CD4-positive, alpha-beta T cell treated with Interferon alpha-2 for 1 hour (primary cell): ENCODE measurements around the gene PSME2.

Experiments
- DNase-seq, 2 donors: peaks; one replicate each; pipeline ENCODE4 v3.0.0-alpha.2; 2020 to 2022

The PSME2 gene, protein sequence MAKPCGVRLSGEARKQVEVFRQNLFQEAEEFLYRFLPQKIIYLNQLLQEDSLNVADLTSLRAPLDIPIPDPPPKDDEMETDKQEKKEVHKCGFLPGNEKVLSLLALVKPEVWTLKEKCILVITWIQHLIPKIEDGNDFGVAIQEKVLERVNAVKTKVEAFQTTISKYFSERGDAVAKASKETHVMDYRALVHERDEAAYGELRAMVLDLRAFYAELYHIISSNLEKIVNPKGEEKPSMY

DNA sequence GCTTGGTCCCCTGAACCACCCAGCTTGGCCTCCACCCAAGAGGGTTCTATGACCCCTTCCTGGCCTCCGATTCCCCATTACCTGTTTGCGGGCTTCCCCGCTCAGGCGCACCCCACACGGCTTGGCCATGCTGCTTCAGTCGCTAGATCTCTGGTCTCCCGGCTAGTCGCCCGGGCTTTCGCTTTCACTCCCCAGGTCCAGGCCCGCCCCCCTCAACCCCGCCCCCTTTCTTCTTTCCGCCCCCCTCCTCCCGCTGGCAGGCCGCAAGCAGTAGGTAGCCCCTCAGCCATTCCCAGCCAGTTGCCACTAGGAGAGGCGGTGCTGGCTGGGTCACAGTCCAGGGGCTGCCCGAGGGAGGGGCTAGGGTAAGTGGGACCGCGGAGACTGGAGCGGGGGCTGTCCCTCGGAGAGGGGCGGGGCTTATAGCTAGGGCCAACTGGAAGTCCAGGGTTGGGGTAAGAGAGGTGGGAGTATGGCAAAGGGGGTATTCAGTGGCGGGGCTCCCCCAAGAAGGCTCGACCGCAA, at the start of gene PSME2:
Gene PSME2 (minus strand): TSS at position 158 of the 525 bp plus-strand sequence. CDS start 29 bp downstream, at position 129.
- peak; percentile 91 to 92 for DNase-seq

DNA sequence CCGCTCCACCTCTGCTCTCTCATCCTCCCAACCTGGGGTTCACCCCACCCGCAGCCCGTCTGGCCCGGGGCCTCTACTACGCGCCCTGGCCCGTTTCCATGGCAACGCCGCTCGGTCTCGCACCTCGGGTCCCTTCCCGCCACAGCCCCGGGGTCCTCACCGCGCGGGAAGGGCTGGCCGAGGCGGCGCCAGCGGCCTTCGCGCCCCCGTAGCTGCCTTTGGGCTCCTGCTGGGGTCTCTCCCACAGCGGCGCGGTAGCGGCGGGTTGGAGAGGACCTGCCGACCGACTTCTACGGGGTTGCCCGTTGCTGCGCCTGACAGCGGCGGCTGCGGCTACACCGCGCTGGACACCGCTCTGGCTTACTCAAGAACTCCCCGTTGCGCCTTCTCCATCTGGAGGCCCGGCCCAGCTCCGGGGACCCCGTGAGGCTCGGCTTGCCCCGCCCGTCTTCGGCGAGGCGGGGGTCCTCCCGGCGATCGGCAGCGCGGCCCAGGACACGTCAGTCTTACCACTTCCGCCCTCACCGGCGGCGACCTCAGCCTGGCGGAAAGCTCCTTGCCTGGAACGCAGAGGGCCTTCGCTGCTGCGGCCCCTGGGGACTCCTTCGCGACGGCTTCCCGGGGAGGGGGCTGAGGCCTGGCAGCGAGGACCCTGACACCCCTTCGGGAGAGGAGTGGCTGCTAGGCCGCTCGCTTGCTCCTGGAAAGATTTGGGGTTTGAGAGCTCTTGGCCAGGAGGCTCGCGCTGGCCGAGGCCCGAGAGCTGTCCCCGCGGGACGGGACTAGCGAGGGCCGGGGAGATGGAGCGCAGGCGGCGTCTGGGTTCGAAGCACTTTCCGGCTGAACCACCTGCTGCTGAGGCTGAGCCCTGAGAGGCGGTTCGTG, 49.0 kb upstream of the PSME2 start, which contains the start of gene TM9SF1:
Gene TM9SF1 (minus strand): TSS at position 256 of the 885 bp plus-strand sequence. CDS start 422 bp downstream, outside the sequence.
- peak; percentile 91 to 92 for DNase-seq

DNA sequence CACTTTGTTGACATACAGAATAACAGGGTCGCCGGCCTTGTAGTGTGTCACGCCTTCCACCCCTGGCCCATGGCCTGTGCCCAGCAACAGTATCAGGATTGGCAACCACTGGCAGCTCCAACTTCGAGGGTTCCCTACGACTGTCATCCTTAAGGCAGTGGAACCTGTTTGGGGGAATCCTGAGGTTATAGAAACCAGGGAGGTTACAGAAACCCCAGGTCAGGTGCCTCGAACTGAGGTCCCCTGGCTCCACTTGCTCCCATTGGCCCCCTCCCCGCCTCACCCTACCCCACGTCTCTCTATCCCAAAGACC, 48.4 kb upstream of the PSME2 start:
- no peak for DNase-seq

DNA sequence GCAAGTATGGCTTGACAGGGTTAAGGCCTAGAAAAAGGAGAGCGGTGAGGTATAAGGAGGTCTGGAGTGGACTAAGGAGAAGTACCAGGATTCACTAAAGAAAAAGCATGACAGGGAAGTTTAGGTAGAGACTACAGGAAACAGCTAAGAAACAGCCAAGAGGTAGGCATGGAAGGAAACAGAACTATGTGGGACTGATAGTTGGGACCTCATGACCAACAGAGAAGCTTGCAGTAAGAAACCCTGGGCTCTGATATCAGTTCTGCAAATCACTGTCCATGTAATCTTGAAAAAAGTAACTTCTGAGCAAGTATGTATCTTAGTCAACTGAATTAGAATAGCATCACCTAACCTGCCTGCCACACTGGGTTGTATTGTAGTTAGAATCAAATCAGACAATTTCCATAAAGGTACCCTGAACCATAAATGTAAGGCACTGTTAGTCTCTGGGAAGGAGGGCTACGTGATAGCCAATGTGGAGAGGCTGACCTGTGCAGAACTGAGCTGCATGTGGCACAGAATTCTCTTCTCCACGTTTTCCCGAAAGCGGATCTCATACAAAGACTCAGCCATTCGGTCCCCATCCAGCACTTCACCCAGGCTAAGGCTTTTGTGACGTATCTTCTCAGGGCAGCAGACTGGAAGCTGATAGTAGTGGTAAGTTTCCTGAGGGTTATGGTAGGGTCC, 47.9 kb upstream of the PSME2 start:
- DNase-seq: no peak

DNA sequence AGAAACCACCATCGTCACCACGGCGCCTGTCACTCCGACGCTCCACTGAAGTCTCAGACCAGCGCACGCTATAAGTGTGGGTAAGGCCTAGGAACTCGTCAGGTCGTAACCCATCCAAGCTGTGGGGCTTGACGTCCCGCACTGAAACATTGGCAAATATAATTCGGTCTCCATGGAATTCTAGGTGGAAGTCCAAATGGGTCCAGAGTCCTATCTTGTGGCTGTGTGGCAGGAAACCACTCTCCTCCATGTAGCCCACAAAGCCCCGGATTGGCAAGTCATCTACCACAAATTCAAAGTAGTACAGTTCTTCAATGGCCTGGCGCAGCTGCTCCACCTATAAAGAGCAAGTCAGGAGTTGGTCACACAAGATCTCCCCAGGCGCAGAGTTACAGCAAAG, 46.5 kb upstream of the PSME2 start:
- DNase-seq: no peak

DNA sequence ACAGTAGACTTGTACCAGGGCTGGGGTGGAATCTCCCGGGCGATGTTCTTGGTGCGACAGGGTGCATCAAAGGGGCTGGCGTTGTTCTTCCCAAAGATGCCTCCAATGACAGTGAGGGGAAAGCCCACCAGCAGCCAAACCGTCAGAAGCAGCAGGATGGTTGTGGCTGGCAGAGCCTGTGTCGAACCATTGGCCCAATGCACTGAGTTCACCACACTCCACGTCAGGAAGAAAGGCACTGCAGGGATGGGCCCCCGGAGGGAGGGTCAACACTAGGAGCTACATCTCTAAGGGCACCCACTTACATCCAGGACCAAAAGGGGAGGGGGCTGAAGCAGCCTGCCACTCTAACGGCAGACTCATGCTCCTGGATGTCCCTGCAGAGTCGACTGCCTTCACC, 44.0 kb upstream of the PSME2 start:
- no peak for DNase-seq

DNA sequence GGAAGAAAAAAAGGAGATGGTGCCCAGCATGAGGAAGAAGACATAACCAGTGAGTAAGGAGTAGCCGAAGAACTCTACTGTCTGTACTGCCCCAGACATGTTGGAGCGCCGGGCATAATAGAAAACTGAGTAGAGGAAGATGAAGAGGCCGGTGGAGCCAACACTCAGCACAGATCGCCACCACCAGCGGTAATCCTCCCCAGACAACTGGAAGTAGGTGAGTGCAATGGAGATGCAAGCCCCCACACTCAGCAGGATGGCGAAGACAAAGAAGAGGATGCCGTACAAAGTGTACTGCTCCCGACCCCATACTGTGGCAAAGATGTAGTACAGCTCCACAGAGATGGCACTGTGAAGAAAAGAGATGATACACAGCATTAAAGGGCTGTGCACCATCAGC, 43.0 kb upstream of the PSME2 start:
- no peak for DNase-seq

DNA sequence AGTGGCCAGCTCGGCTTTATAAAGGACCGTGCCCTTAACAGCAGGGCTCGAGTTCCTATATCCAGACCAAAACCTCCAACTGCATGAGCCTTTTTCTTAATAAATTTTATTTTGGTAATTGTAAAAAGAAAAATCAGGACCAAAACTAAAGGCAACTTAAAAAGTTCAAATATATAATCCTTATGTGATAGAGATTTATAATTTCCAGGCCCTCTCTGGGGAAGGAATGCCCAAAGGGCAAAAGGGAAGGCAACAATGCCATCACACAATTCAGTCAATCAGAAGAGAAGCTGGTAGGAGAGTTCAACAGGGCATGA, 42.6 kb upstream of the PSME2 start:
- no peak for DNase-seq

DNA sequence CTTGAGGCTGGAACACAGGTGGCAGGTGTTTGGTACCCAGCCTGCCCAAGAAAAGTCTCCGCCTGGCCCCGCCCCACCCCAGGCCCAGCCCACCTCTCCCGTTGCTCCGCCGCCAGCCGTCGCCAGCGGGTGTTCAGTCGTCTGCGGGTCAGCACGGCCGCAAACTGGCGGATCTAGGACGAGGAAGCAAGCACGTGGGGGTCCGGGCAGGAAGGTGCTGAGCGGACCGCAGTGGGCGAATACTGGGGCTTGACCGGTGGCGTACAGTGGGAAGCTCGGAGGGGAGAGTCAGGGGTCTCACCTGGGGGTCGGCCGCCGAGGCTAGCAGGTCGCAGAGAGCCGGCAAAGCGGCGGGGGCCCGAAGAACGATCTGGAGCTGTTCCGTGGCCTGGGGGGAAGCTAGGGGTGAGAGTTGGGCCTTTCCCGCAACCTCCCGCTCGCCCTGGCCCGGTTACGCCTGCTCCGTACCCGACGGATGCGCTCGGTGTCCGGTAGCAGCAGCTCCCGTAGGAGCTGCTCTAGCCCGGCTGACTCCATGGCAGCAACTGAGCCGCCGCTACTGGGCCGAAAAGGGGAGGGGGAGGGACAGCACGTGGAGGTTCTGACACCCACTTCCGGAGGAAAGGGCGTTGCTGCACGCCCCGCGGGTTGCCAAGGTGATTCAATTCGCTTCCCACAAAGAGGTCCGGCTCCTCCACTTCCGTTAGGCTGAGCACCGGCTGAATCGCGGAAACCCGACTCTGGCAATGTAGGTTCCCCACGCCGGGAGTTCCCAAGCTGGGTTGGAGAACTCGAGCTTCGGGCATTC, 42.0 kb upstream of the PSME2 start, which contains the start of gene IPO4:
Gene IPO4 (minus strand): TSS at position 566 of the 808 bp plus-strand sequence. CDS start 29 bp downstream, at position 537.
- DNase-seq: peak; percentile 96 to 97

DNA sequence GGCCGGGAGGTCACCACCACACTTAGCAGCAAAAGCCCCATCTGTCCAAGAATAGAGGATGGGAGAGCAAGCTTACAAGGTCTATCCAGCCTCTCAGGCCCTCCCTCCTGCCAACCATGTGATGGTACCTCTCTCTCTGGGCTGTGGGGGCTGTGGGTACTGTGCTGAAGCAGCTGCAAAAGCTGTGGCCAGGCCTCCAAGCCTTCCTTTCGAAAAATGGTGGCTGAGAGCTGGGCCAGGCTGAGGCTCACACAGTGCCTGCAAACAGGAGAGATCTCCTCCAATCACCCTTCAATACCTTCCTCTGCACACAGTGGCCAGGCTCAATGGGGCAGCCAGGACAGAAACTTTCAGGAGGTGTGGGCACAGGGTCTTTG, 41.1 kb upstream of the PSME2 start:
- no peak for DNase-seq

DNA sequence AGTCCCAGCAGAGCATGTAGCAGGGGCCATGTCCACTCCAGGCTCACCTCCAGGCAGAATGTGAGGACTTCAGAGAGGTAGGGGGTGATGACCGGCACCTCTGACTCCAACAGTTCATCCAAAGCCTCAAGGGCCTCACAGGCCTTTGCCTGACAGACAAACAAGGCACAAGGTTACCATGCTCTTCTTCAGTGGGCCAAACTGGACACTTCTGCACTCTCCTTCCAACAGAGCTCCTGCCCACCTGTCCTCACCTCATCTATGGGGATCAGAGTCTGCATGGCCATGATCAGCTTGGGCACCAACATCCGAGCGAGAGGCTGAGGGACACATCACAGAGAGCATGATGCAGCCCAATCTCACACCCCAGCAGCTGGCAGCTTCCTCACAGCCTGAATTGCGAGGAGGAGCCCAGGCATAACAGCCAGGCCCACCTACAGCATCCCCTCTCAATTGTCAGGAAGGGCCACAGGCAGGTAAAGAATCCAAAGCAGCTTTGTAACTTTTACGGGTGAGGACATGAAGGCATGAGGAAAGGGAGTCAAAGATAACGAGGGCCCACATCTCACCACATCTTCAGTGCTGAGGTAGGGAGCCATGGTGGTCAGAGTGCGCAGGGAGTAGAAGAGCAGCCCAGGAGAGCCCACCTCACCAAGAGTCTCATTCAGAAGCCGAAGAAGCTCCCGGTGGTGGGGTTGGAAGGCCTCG, 40.6 kb upstream of the PSME2 start:
- DNase-seq: no peak

DNA sequence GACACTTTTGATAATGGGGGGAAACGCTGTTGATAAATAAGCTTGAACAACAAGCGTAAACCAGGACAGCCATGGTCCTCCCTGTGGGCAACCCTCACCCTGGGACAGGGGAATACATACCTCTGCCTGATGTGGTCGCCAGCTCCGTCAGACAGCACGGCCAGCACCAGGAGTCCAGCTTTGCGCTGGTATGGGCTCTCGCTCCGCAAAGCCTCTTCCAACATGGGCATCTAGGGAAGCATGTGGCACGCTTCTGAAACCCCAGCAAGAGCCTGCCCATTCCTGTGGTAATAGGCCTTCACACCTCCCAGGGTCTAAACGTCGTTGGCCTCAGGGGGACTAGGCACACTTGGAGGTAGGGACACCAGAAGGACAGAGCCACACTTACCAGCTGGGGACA, 39.3 kb upstream of the PSME2 start:
- no peak for DNase-seq

DNA sequence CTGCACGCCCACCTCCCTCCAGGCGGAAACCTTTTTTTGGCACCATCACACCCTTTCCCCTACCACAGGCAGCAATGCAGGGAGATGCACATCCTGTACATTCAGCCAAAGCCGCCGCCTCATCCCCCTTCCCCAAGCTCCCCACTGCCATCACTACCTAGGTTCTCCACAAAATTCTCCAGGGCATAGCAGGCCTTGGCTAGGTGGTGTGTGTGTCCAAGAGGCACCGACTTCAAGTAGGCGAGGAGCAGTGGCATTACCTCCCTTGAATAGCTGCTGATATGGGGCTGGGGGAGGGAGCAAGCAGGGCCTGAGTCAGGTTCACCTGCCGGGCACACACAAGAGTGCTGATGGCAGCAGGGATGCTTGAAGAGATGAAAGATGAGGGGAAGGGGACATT, 38.6 kb upstream of the PSME2 start:
- no peak for DNase-seq

DNA sequence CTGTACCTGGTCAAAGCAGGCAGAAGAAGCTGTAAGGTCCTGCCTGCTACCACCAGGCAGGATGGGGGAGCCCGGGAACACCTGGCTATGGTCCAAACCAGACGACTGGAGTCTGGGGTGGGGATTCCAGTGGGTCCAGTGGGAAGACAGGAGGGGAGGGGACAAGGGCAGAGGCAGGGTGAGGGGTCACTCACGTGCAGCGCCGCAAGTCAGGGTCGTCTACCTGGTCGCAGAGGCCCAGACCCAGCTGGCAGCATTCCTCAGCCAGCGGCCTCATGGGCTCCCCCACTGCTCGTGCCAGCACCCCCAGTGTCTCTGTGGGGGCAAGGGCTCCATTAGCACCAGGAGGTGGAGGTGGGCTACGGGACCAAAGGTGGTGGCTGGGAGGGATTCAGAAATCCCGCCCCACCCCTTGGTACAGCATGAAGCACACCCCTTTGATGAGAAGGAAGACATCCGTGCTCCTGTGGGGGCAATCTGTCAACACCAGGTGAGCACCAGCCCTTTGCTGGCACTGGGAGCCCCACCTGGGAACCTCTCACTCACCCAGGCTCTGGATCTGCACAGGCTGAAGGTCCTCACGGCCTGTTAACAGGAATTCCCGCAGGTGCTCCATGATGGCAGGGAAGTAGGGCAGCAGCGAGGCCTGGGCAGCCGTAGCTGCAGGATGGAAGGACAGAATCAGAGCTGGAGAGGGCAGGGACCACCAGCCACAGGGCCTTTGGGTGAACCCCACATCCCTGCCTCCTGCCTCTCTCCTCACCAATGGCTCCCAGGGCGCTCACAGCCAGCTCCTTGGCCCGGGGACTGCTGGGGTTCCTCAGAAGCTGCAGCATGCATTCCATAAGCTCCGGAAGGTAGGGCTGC, 37.9 kb upstream of the PSME2 start:
- no peak for DNase-seq

DNA sequence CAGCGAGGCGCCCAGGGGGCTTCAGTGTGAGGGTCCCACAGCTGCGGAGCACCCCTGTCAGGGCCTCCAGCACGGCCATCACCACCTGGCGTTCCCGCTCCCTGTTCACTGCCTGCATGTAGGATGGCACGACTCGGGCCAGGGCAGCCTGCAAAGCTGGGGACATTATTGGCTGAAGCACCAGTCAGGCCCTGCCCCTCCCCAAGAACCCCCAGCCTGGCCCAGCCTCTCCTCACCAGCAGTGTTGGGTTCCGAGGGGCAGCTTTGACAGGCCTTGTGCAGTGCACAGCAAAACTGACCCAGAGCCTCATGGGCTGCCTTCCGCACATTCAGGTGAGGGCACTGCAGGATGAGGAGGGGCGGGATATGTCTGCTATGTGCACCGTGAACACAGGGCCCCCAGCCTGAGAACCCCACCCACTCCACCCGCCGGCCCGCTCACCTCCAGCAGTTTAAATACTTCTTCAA, 36.6 kb upstream of the PSME2 start:
- DNase-seq: no peak

DNA sequence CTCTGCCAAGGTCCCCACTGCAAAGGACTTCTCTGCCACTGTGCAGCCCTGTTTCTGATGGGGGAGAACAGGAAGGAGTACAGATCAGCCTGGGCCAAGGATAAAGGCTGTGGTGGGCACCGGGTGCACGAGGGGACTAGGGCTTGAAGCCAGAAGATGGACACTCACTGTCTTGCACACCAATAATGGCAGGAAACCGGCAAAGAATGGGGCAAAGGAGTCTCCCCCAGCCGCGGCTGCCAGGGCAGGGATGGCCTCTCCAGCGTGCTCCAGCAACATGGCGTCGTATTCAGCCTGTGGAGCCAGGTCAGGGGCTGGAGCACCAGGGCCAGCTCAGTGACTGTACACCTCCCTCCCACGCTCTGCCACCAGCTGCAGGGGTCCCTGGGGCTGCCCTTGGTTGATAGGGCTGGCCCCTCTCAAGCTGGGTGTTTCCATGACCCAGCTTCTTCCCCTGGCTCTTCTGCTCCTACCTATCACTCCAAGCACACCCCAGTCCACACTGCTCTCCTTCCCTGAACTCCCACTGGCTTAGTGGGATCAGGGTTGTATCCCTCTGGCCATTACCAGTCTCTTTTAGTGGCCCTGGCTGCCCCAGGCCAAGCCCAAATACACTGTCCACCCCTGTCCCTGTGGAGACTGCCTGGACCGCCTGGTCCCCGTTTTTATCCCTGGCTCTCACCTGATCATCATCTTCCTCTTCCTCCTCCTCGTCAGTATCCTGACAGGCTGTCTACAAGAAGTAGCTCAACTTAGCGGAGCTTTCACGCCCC, 35.9 kb upstream of the PSME2 start:
- no peak for DNase-seq

DNA sequence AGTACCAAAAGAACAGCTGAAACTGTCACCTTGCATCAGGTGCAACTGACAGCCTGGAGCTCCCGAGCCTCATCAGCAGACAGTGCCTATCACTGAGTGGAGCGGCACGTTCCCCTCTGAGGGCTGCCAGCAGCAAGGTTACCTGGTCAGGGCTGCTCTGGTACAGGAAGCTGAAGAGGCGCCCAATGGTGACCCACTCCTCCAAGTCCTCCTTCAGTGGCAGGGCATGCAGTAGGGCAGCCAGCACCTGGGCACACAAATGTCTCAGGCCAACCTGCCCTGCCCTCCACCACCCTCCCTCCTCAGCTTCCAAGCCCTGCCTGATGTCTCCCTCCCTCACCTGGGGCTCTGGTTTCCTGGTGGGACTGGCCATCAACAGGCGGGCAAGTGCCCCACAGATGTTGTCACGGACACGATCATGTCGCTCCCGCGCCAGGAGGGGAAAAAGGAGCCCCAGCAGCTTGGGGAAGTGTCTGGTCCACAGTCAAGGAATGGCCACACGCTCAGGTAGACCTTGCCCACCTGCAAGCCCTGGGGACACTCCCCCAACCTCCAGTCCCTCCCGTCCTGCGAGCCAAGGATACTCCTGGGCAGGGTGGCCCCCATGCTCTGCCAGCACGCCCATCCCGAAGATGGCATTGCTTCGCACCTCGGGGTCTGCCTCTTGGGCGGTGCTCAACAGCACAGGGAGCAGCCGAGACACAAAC, 35.1 kb upstream of the PSME2 start:
- DNase-seq: no peak

DNA sequence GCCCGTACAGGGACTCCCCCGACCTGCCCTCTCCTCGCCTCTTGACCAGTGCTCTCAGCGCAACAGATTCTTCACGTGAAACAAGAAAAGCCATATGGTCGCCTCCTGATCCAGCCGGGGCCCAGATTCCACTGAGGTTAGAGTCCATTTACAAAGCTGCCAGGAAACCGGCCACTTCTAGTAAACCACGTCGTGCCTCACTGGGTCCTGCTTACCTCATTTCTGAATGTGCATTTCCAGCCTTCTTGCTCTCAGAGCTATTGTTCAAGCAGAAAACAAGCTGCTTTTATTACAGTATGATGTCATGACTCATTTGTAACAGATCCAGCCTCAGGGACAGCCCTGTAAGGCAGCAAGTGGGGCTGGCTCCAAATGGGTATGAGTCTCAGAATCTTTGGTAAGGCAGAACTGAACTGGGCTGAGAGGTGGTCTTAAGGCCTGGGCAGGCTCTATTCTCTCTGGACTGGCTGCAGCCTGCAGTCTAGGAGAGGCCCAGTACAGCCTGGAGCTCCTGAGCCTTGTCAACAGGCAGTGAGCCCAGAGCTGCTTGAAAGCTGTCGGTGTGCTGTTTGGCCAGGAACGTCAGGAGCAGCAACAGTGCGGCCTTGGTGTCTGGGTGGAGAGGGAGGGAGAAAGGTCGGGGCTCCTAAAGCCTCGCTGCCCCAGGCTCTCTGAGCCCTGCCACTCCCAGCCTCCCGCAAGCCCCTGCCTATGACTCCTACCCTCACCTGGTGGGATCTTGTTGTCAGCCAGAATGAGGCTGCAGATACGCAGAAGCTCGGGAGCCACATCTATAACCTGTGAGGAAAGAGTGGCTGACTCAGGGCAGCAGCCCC, 33.8 kb upstream of the PSME2 start:
- no peak for DNase-seq
